GM12872 (cell line): ENCODE data around the gene EFHC1.

Source experiments
- TF ChIP-seq, protein P1 (sequence below): IDR thresholded peaks from 3 replicates; pipeline ENCODE4 v1.5.1; 2011; ENCODE audit warnings: low read depth, mild to moderate bottlenecking, low read length, moderate library complexity; ENCODE audit not compliant: insufficient read depth

The EFHC1 gene

DNA sequence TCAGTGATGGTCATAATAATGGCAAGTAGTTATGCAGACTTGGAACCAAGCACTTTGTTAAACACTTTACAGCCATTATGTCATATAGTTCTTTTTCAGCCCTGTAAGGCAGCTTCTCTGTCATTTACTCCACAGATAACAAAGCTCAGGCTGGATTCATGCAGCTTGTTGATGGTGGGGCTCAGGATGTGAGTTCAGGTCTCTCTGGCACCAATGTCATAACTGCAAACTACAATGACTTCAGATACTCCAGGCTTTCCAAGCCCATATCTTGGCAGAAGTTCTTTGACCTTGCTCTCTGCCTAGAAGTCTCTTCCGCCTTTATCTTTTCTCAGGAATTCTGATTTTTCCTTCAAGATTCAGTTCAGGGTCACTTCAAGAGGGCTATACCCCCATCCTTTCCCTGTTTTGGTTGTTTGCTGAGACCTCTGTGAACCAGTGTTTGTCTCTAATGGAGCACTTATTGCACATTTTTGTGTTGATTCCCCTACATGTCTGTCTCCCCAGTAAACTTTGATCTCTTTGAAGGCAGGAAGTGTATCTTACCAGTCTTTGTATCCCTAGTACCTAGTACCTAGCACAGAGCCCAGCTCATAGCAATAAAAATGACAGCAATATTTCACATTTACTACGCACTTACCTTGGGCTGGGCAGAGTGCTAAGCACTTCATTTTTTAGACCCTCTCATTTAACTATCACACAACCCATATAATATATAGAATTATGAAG is 19.7 kb upstream of the EFHC1 start:
- TF ChIP-seq, protein P1, sequence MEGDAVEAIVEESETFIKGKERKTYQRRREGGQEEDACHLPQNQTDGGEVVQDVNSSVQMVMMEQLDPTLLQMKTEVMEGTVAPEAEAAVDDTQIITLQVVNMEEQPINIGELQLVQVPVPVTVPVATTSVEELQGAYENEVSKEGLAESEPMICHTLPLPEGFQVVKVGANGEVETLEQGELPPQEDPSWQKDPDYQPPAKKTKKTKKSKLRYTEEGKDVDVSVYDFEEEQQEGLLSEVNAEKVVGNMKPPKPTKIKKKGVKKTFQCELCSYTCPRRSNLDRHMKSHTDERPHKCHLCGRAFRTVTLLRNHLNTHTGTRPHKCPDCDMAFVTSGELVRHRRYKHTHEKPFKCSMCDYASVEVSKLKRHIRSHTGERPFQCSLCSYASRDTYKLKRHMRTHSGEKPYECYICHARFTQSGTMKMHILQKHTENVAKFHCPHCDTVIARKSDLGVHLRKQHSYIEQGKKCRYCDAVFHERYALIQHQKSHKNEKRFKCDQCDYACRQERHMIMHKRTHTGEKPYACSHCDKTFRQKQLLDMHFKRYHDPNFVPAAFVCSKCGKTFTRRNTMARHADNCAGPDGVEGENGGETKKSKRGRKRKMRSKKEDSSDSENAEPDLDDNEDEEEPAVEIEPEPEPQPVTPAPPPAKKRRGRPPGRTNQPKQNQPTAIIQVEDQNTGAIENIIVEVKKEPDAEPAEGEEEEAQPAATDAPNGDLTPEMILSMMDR: no peak

DNA sequence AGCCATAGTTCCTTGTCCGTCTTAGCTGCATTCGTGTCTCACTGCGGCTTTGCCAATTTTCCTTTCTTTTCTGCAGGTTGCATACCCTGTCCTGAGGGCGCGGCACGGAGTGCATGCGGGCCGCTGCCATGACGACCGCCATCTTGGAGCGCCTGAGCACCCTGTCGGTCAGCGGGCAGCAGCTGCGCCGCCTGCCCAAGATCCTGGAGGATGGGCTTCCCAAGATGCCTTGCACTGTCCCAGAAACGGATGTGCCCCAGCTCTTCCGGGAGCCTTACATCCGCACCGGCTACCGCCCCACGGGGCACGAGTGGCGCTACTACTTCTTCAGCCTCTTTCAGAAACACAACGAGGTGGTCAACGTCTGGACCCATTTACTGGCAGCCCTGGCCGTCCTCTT is 17.1 kb upstream of the EFHC1 start:
- TF ChIP-seq, protein P1: no peak

GRCh38 chr6:52403627-52404026 is 16.5 kb upstream of the EFHC1 start:
- TF ChIP-seq, protein P1: no peak

DNA sequence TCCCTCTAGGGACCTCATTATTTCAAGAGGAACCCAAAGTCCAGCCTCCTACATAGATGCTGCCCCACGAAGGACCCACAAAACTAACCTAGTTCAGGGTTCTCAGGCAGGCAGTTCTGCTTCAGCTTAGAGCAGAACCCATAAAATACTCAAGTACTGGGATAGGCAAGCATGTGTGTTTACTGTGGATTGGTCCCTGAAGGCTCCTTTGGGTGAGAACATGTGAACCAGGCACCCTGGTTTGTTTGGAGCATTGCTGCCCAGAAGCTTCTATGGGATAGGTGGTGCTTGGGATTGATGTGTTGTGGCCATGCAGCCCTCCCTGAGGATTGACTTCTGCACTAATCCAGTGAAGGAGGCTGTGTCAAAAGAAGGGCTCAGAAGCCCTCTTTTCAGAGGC is 14.9 kb upstream of the EFHC1 start:
- TF ChIP-seq, protein P1: no peak

DNA sequence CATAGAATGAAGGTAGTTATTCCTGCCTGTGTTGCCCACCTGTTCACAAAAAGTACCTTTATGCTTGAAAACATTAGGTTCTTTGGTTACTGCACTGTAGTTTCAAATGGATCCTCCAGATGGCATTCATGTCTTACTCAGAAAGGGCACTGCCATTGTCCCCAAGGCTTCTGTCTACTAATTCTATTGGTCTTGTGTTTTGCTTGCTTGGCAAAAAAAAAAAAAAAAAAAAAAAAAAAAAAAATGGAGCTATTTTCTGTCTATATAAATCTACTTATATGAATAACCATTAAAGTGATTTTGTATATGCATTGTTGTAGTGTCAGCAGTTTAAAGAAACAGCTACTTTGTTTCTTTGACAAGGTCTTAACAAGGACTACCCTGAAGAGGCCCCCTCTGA is 12.7 kb upstream of the EFHC1 start:
- TF ChIP-seq, protein P1: peak; percentile 66

DNA sequence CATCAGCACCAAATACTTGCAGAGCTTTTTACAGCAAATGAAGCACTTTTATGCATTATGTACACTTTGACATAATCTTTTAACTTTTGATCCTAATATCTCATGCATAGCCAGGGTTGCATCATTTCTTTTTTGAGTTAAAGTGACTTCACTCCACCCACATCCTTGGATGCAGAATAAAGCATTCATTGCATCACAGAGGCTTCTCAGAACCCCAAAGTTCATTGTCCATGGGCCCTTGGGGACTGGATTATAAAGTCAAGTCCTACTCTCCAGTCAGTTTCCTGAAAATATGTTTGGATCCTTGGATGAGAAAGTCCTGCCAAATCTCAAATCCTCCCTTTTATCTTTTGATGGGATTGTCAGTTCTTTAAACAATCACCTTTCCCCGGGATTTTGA is 10.6 kb upstream of the EFHC1 start:
- TF ChIP-seq, protein P1: no peak

GRCh38 chr6:52410979-52411378 is 9.2 kb upstream of the EFHC1 start:
- TF ChIP-seq, protein P1: no peak

DNA sequence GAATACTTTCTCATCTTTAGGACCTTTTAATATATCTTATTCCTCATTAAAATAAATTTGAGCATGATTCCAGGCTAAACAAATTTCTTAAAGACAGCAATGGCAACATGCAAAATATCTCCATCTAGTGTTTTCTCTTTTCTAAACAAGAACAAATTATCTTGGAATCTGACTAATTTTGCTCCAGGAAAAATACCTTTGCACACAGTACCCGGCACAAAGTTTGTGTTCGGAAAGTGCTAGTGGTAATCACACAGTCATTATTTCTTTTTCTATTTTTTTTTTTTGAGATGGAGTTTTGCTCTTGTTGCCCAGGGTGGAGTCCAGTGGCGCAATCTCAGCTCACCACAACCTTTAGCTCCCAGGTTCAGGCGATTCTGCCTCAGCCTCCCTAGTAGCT is 8.2 kb upstream of the EFHC1 start:
- TF ChIP-seq, protein P1: no peak
